ENCODE measurements around the gene IL23A.

Gene IL23A

DNA sequence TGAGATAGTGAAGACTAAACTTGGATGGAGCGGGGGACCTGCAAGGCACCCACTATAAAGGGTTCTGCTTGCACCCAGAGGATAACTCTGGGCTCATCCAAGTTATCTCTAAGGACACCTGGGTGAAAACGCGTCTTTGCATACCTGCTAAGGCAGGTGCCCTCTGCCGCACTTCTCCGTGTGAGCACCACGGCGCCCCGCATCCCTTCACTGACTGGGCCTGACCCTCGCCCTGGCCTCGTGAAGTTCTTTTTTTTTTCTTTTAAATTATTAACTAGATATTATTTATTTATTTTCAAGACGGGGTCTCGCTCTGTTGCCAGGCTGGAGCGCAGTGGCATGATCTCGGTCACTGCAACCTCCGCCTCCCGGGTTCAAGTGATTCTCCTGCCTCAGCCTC lies 43.9 kb downstream of the IL23A start:
- H3K27me3 ChIP-seq (ENCODE audit: insufficient read depth, poor library complexity, severe bottlenecking), result no peaks in the 10 kb centered on the region
- H3K4me3 ChIP-seq (replicated peaks; ENCODE audit: insufficient read depth, low read length), result no peak overlapping the region
- TF ChIP-seq, protein P1, sequence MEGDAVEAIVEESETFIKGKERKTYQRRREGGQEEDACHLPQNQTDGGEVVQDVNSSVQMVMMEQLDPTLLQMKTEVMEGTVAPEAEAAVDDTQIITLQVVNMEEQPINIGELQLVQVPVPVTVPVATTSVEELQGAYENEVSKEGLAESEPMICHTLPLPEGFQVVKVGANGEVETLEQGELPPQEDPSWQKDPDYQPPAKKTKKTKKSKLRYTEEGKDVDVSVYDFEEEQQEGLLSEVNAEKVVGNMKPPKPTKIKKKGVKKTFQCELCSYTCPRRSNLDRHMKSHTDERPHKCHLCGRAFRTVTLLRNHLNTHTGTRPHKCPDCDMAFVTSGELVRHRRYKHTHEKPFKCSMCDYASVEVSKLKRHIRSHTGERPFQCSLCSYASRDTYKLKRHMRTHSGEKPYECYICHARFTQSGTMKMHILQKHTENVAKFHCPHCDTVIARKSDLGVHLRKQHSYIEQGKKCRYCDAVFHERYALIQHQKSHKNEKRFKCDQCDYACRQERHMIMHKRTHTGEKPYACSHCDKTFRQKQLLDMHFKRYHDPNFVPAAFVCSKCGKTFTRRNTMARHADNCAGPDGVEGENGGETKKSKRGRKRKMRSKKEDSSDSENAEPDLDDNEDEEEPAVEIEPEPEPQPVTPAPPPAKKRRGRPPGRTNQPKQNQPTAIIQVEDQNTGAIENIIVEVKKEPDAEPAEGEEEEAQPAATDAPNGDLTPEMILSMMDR (IDR thresholded peaks at IDR 0.05; ENCODE audit: insufficient read depth, low read length), result no peak
- H3K27ac ChIP-seq (replicated peaks), result no peak overlapping the region
- DNase-seq (ENCODE audit: low read depth in 1 of 2, low spot score in 1 of 2), result no peak

GRCh38 chr12:56385873-56386272 lies 47.2 kb downstream of the IL23A start:
- Histone ChIP-seq H3K4me3 (replicated peaks; ENCODE audit: insufficient read depth, low read length) (no peak overlapping the region), H3K27me3 (ENCODE audit: insufficient read depth, poor library complexity, severe bottlenecking) (no peaks in the 10 kb centered on the region), H3K27ac (replicated peaks) (no peak overlapping the region)
- DNase-seq (ENCODE audit: low read depth in 1 of 2, low spot score in 1 of 2), result no peak
- TF ChIP-seq SPI1 (IDR thresholded peaks at IDR 0.05; ENCODE audit: borderline replicate concordance, low read depth), result no peak
- TF ChIP-seq, protein P1 (IDR thresholded peaks at IDR 0.05; ENCODE audit: insufficient read depth, low read length), result no peak
- TF ChIP-seq, protein P2, sequence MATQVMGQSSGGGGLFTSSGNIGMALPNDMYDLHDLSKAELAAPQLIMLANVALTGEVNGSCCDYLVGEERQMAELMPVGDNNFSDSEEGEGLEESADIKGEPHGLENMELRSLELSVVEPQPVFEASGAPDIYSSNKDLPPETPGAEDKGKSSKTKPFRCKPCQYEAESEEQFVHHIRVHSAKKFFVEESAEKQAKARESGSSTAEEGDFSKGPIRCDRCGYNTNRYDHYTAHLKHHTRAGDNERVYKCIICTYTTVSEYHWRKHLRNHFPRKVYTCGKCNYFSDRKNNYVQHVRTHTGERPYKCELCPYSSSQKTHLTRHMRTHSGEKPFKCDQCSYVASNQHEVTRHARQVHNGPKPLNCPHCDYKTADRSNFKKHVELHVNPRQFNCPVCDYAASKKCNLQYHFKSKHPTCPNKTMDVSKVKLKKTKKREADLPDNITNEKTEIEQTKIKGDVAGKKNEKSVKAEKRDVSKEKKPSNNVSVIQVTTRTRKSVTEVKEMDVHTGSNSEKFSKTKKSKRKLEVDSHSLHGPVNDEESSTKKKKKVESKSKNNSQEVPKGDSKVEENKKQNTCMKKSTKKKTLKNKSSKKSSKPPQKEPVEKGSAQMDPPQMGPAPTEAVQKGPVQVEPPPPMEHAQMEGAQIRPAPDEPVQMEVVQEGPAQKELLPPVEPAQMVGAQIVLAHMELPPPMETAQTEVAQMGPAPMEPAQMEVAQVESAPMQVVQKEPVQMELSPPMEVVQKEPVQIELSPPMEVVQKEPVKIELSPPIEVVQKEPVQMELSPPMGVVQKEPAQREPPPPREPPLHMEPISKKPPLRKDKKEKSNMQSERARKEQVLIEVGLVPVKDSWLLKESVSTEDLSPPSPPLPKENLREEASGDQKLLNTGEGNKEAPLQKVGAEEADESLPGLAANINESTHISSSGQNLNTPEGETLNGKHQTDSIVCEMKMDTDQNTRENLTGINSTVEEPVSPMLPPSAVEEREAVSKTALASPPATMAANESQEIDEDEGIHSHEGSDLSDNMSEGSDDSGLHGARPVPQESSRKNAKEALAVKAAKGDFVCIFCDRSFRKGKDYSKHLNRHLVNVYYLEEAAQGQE (IDR thresholded peaks at IDR 0.05; ENCODE audit: insufficient replicate concordance, low read depth), result no peak

- H3K27ac ChIP-seq (replicated peaks), result no peak overlapping the region
- no peak for DNase-seq (ENCODE audit: low read depth in 1 of 2, low spot score in 1 of 2)
- no peaks in the 10 kb centered on the region for H3K27me3 ChIP-seq (ENCODE audit: insufficient read depth, poor library complexity, severe bottlenecking)
- TF ChIP-seq, protein P2 (IDR thresholded peaks at IDR 0.05; ENCODE audit: insufficient replicate concordance, low read depth), result no peak
- no peak for TF ChIP-seq POLR2AphosphoS5 (IDR thresholded peaks at IDR 0.05; ENCODE audit: low read depth)
- no peak for TF ChIP-seq GABPA (IDR thresholded peaks at IDR 0.05; ENCODE audit: low read depth)
- TF ChIP-seq, protein P1 (IDR thresholded peaks at IDR 0.05; ENCODE audit: insufficient read depth, low read length), result no peak
- TF ChIP-seq SPI1 (IDR thresholded peaks at IDR 0.05; ENCODE audit: borderline replicate concordance, low read depth), result no peak
- H3K4me3 ChIP-seq (replicated peaks; ENCODE audit: insufficient read depth, low read length), result no peak overlapping the region
Measured at GRCh38 chr12:56387152-56387736, 48.6 kb downstream of the IL23A start.

DNA sequence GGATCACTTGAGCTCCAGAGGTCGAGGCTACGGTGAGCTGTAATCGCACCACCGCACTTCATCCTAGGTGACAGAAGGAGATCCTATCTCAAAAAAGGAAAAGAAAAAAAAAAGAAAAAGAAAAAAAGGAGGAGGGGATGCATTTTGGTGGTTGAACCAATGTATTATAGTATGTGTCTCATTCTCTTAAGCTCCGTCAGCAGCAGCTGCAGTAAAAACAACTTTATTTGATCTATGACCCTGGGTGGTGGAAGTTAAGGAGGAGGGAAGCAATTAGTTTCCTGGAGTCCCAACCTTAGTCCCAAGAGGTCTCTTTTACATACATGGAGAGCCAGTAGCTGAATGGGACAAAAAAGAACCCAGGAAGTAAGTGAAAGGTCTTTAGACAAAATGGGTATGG lies 50.7 kb downstream of the IL23A start:
- no peak for TF ChIP-seq SPI1 (IDR thresholded peaks at IDR 0.05; ENCODE audit: borderline replicate concordance, low read depth)
- no peak for TF ChIP-seq POLR2AphosphoS5 (IDR thresholded peaks at IDR 0.05; ENCODE audit: low read depth)
- no peak for TF ChIP-seq GABPA (IDR thresholded peaks at IDR 0.05; ENCODE audit: low read depth)
- TF ChIP-seq, protein P2 (IDR thresholded peaks at IDR 0.05; ENCODE audit: insufficient replicate concordance, low read depth), result no peak
- TF ChIP-seq, protein P1 (IDR thresholded peaks at IDR 0.05; ENCODE audit: insufficient read depth, low read length), result no peak
- Histone ChIP-seq H3K27me3 (ENCODE audit: insufficient read depth, poor library complexity, severe bottlenecking) (no peaks in the 10 kb centered on the region), H3K27ac (replicated peaks) (no peak overlapping the region), H3K4me3 (replicated peaks; ENCODE audit: insufficient read depth, low read length) (no peak overlapping the region)
- DNase-seq (ENCODE audit: low read depth in 1 of 2, low spot score in 1 of 2), result no peak

Measured in HL-60 (cell line).